AG20443 (cell line): ENCODE data around the gene TRPM2.

Source experiments
- DNase-seq: peaks from one replicate; pipeline ENCODE4 v3.0.0; 2012; ENCODE audit warnings: low spot score, mixed read lengths

The TRPM2 gene

DNA sequence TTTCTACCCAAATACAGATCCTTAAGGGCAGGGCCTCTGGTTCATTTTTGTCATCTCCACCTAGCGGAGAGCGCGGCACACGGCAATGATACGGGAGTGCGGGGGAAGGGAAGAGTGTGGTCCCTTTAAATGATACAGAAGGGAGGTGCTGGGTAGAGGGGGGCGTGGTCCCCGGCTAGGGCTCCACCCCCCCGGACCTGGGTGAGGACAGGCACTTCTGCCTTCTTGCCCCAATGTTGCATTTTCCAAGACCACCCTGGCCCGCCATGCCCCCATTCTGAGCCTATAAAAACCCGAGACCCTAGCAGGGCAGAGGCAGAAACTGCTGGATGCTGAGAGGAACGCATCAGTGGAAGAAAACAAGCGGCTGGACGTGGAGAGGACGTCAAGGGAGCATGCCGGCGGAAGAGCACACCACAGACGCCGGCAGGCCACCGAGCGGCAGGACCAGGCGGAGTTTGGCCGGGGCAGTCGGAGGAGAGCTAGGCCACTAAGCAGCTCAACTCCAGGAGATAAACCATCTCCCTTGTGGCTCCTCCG lies 131.9 kb downstream of the TRPM2 start:
- no peak for DNase-seq

DNA sequence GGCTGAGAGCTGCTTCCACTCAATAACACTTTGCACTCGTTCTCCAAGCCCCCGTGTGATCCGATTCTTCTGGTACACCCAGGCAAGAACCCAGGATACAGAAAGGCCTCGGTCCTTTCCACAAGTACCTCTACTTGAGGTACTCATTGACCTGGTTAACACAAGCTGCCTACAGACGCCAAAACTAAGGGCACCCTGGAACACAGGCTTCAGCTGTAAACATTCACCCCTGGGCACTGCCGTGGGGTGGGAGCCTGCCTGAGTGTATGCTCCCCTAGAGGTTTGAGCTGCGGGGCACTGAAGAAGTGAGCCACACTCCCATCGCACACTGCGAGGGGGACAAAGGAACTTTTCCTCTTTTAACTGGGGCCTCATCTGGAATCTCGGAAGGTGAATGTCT lies 132.4 kb downstream of the TRPM2 start:
- no peak for DNase-seq

DNA sequence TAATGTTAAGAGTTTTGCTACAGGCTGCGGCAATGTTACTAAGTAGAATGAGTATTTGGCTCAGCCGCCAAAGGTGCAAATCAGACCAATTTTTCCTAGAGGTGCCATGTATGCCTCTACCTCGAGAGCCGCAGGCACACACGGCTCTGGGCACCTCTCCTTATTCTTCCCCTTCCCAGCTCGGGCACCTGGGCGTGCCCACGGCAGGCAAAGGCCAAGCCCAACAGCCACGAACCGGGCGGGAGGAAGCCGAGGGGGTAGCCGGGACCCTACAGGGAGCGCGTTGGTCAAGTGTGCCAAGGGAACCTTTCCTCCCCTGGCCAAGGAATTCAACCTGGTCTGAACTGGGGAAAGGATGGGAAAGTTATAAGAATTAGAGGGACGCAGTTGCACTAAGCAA lies 132.9 kb downstream of the TRPM2 start:
- no peak for DNase-seq

DNA sequence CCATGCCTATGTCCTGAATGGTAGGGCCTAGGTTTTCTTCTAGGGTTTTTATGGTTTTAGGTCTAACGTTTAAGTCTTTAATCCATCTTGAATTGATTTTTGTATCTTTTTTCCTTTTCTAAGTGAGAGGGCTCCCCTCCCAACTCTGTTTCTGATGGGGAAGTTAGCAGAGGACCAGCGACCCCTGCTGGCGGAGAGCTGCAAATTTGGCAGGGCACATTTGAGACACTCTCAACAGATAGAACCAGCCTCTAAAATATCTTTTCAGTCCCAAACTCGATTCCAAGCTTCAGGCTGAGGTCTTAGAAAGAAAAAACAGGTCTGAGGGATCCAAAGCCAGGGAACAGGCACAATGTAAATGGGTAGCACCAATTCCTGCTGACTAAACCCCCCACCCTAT lies 134.4 kb downstream of the TRPM2 start:
- no peak for DNase-seq

DNA sequence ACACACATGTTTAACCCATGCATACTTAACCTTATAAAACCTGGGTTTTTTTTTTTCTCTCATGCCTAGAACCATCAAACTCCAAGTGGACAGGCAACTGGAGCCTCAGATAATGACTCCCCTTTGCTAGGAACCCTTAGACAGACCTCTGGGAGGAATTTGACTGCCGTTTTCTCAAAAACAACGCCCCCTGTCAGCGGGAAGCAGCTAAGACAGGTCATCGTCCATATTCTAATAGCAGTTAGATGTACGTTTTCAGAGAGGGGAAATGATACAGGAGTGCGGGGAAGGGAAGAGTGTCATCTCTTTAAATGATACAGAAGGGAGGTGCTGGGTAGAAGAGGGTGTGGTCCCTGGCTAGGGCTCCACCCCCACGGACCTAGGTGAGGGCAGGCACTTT lies 136.5 kb downstream of the TRPM2 start:
- no peak for DNase-seq

DNA sequence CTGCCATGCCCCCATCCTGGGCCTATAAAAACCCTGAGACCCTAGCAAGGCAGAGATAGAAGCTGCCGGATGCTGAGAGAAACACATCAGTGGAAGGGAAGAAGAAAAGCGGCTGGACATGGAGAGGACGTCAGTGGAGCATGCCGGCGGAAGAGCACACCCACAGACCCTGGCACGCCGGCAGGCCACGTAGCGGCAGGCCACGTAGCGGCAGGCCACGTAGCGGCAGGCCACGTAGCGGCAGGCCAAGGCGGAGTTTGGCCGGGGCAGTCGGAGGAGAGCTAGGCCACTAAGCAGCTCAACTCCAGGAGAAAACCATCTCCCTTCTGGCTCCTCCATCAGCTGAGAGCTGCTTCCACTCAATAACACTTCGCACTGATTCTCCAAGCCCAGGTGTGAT lies 137.0 kb downstream of the TRPM2 start:
- DNase-seq = no peak

DNA sequence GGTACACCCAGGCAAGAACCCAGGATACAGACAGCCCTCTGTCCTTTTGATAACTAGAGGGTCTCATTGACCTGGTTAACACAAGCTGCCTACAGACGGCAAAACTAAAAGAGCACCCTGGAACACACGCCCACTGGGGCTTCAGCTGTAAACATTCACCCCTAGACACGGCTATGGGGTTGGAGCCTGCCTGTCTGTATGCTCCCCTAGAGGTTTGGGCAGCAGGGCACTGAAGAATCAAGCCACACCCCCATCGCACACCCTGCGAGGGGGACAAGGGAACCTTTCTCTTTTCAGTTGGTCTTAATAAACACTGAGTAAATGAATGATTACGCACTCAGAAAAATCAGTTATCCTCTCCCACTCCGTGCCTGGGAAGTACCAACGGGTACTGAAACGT lies 137.4 kb downstream of the TRPM2 start:
- no peak for DNase-seq
